Measurements from ENCODE around the gene CASQ1.

Gene CASQ1

DNA sequence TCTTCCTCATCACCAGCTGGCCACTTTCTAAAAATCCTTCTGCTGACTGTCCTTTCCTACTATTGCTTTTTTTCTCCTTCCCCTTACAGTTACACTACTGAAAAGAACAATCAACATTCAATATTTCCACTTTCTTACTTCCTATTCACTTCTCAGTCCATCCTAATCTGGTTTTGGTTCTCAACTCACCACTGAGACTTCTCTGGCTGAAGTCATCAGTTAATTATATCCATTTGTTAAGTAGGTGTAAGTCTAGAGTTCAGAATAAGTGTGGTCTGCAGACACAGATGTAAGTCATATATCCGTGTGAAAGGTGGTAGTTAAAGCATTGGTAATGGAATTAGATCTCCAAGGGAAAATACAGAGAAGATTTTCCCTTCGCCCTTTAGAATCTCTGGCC lies 36.2 kb downstream of the CASQ1 start:
- no peak for DNase-seq (ENCODE audit: low spot score)

GRCh38 chr1:160227034-160227433 lies 36.7 kb downstream of the CASQ1 start:
- DNase-seq (ENCODE audit: low spot score): no peak

GRCh38 chr1:160227561-160227960 lies 37.2 kb downstream of the CASQ1 start:
- DNase-seq (ENCODE audit: low spot score): no peak

DNA sequence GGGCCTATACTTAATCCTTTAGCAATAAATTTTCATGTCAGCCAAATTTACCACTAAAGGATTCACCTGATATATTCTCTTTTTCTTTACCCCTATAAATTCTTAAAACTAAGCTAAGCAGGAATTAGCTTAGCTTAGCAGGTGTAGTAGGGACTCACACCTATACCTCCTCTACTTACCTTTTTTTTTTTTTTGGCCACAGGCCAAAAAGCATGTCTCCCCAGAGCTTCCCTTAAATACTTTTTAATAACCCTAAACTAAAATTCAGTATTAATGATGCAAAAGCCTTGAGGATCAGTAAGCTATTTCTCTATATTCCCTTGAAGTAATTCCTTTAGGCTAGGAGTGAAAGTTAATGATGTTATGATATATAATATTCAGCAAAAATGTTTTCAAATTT lies 38.1 kb downstream of the CASQ1 start:
- no peak for DNase-seq (ENCODE audit: low spot score)

GRCh38 chr1:160232911-160233310 lies 42.5 kb downstream of the CASQ1 start:
- no peak for DNase-seq (ENCODE audit: low spot score)

DNA sequence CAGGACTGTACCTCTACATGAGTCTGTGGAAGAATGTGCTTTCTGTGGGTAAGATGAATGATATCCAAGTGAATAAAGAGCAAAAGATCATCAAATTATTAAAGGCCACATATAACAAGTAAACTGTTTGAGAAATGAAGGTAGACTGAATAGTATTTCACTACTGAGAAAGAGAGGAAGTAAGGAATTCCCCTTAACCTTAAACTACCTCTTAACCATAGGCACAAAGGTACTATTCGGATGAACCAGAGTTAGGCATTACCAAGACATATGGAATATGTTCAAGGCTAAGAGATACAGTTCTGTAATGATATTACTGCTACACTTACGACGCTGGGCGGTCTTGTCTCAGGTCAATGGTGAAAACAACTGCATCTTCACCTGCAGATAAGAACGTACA lies 46.4 kb downstream of the CASQ1 start:
- no peak for DNase-seq (ENCODE audit: low spot score)

DNA sequence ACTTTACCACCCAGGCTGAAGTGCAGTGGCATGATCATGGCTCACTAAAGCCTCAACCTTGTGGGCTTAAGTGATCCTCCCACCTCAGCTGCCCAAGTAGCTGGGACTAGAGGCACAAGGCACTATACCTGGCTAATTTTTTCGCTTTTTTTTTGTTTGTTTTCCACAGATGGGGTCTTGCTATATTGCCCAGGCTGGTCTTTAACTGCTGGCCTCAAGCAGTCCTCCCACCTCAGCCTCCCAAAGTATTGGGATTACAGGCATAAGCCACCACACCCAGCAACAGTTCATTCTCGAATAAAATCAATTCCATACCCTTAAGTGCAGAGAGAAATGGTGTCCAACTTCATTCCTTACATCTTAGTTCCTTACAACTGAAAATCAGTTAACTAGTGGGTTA lies 47.2 kb downstream of the CASQ1 start:
- DNase-seq (ENCODE audit: low spot score): no peak

DNA sequence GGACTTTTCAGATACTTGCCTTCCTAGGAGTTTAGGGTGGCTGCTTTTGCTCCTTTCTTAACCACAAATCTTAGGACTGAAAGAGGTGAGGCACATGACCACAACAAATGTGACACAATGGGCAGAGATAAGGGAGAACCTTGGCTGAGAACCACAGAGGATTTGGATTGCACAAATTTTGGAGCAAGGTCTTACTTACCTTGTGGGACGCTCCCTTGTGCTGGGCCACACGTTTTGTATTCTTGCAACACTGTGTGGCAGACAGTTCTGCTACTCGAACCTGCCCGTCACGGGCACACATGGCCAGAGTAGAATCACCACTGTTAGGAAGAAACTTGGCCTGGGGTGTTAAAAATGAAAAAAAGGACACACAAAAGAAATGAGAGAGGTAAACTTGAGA lies 48.0 kb downstream of the CASQ1 start:
- DNase-seq (ENCODE audit: low spot score): no peak

DNA sequence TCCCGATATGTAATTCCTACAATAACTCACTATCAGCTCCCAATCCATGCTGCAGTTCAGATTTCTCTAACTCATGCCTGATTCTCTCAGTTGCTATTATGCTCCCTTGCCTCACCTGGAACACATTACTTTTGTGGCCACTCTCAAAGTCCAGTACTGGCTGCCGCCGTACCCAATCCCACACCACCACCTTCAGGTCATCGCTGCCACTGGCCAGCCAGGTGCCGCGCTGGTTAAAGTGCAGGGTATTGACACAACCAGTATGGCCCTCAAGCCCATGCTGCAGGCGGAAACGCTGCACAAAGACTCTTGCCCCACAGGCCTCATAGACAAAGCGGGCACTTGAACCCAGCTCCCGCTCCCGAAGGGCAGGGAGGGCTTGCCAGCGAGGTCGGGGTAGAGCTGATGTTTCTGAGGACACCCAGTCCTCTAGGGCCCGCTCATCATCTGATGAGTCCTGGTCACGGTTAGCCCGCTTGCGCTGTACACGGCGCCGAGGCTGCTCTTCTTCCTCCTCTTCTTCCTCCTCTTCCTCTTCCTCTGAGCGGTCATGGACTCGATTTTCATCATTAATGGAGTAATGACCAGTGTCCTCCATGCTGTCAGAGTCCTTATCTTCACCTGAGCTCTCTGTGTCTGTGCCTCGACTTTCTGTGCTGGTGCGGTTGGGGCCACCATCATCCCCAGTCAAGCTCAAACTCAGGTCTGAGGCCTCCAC lies 49.4 kb downstream of the CASQ1 start:
- no peak for DNase-seq (ENCODE audit: low spot score)

DNA sequence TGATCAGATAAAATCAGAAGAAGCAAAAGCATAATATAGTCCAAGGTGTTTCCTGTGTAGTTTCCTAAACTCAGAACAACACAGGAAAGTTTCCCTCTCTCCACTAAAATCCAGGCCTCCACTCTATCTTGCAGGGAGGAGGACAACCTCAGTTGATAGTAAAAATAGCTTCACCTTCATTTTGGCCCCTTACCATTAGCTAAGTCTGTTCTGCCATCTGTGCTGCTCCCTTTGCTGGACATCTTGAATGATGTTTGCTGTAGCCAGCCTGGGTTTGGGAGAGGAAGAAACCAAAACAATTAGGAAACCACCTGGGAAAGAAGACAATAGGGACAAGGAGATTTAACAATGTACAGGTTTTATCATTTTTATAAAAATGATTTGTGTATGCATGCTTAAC lies 53.4 kb downstream of the CASQ1 start:
- DNase-seq (ENCODE audit: low spot score): no peak

DNA sequence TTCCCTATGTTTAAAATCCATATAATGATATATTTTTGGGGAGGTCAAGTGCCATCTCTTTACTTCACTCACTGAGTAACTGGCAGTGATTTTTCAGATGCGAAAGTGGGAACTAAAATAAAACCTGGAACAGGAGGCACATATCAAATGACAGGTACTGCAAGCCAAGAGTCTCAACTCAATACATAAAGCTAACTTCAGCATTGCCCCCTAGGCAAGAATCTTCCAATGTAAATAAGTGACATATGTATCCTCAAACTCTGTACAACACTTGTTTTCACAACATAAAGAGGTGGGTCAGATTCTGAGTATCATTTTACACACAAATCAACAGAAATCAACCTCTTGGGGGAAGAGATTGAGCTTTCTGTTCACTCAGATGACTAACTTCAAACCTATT lies 53.8 kb downstream of the CASQ1 start:
- DNase-seq (ENCODE audit: low spot score): no peak

- no peak for DNase-seq (ENCODE audit: low spot score)
Measured at GRCh38 chr1:160245434-160245833, 55.1 kb downstream of the CASQ1 start.

DNA sequence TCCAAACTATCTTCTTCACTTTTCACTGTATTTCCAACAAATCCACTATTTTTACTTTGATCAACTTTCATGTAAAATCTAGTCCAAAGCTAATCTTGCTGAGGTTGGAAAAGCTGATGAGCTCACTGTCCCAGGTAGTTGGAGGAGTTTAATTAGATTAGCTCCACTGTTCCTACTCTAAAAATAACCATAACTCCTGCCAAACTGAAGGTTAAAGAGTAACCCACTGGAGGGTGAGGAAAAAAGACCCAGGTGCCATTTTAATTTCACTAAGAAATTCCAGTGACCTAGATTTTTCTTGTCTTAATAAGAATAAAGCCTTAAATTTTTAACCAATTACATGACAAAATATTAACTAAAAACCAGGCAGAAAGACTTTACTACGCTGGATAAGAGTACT lies 56.7 kb downstream of the CASQ1 start:
- no peak for DNase-seq (ENCODE audit: low spot score)

DNA sequence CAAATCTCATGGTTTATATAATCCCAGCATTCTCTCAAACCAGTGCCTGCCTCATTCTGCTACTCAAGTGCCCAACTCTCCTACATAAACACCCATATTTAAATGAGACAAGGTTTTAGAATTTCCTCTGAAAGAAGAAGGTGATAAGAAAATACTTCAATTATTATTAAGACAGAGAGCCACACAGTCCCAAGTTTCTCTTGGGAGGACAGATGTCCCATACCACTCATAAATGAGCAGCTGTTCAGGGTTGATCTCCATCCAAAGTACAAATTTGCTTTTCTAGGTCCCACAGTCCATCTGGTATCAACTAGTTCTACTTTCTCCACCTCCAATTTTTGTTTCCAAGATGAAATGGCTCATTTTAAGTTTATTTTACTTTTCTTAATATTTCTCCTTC lies 60.6 kb downstream of the CASQ1 start:
- no peak for DNase-seq (ENCODE audit: low spot score)

Measured in CD4-positive, alpha-beta T cell treated with Interleukin-6 at 100 ng/mL for 8 hours (primary cell).